PC-3 (cell line): ENCODE data around the gene UPK3A.

ENCODE experiments used
- EZH2 ChIP-seq: fragments of 300-600 bp; sonication (generic); IDR thresholded peaks from one replicate; pipeline ENCODE4 v1.6.1; 2017; ENCODE audit warnings: antibody characterized with exemption, mild to moderate bottlenecking, low read length; ENCODE audit not compliant: unreplicated experiment
- TF ChIP-seq, protein P1 (sequence below): fragments of 300-600 bp; sonication (generic); conservative IDR thresholded peaks from 2 replicates; pipeline ENCODE4 v1.5.1; 2017; ENCODE audit warnings: antibody characterized with exemption, low read depth, mild to moderate bottlenecking, low read length

DNA sequence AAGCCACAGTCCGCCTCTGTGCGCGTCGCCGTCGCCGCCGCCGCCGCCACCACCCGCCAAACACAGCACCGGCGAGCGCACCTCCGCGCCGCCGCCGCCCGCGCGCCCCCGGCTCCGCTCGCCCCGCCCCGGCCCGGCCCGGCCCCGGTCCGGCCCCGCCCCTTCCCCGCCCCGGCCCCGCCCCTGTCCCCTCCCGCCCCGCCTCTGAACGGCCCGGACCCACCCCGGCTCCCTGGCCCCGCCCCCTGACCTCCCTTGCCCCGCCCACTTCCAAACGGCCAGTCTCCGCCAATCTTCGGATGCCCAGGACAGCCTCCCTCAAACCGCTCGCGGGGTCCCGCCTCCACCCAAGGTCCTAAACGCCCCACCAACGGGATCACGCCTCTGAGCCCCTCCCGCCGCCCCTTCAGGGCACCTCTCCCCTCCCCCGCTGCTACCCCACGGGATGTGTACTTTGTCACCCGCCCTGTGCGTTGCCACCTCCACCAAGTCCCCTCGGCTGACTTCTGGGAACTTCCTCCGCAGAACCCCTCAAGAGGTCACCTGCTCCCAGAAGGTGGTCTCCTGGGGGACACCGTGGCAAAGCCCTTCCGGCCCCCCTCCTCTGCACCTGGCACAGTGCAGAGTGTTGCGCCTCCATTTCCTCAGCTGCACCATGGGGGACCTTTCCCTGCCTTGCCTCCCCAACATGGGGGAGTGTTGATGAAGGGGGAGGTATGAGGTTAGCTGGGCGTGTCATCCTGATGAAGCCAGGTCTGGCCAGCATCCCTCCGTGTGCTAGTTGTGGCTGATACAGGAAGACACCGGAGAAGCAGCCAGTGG is 43.7 kb upstream of the UPK3A start, which contains the start of gene KIAA0930:
- TF ChIP-seq, protein P1, sequence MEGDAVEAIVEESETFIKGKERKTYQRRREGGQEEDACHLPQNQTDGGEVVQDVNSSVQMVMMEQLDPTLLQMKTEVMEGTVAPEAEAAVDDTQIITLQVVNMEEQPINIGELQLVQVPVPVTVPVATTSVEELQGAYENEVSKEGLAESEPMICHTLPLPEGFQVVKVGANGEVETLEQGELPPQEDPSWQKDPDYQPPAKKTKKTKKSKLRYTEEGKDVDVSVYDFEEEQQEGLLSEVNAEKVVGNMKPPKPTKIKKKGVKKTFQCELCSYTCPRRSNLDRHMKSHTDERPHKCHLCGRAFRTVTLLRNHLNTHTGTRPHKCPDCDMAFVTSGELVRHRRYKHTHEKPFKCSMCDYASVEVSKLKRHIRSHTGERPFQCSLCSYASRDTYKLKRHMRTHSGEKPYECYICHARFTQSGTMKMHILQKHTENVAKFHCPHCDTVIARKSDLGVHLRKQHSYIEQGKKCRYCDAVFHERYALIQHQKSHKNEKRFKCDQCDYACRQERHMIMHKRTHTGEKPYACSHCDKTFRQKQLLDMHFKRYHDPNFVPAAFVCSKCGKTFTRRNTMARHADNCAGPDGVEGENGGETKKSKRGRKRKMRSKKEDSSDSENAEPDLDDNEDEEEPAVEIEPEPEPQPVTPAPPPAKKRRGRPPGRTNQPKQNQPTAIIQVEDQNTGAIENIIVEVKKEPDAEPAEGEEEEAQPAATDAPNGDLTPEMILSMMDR: no peak
- no peak for TF ChIP-seq EZH2
